T-helper 2 cell treated with Interferon-gamma antibody and Interleukin-4, amounts not matched to agents 100 ng/mL and 5 ng/mL, for 36 hours (primary cell): ENCODE measurements around the gene MAP3K3. TPM values are rescaled to one million over a fixed set of nuclear protein-coding genes. Genes with fewer than 3 reads are reported as not detected.

Experiments
- intact Hi-C: fragments of 100-400 bp; cut with micrococcal nuclease; formaldehyde crosslinking; loops from one replicate; pipeline ENCODE4 v1.15.1; 2023
- total RNA-seq: library from RNA; stranded (reverse); gene quantifications from 2 replicates; pipeline ENCODE4 v1.2.3, GENCODE V29; 2022

The MAP3K3 gene
- 27.1 and 28.5 TPM in 2 replicates for total RNA-seq

- intact Hi-C loops = loop anchor here (1.0 to 5.0 kb wide), 8 partner anchors 22 to 885 kb away; partner anchors contain the start of genes CEP95, DCAF7, DDX42 and DDX5
These were observed at the start of gene MAP3K3 for GRCh38 chr17:63621684-63622573. Gene MAP3K3 (plus strand): TSS chr17:63622417. CDS start chr17:63622760, 343 bp downstream.

GRCh38 chr17:63573634-63574033 lies 48.6 kb upstream of the MAP3K3 start:
- intact Hi-C loops = no loop called here

DNA sequence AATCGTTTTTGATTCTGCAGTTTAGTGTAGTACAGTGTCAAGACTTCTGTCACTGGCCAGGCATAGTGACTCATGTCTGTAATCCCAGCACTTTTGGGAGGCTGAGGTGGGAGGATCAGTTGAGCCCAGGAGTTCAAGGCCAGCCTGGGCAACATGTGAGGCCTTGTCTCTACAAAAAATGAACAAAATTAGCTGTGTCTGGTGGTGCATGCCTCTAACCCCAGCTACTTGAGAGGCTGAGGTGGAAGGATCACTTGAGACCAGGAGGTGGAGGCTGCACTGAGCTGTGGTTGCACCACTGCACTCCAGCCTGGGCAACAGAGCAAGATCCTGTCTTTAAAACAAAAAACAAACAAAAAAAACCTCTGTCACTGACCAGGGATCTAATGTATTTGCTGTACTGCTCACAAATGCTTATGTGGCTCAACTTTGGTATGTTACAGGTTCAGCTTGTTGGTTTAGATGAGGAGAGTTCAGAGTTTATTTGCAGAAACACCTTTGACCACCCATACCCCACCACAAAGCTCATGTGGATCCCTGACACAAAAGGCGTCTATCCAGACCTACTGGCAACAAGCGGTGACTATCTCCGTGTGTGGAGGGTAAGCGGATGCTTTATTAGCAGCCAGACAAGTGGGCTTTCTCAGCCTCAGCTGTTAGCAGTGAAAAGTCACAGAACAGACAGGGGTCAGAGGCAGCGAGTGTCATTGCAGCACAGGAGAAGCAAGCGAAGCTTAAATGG lies 44.0 kb upstream of the MAP3K3 start:
- intact Hi-C loops = no loop called here

GRCh38 chr17:63578769-63579111 lies 43.5 kb upstream of the MAP3K3 start:
- intact Hi-C loops = no loop called here

GRCh38 chr17:63579633-63580032 lies 42.6 kb upstream of the MAP3K3 start:
- intact Hi-C loops = no loop called here

DNA sequence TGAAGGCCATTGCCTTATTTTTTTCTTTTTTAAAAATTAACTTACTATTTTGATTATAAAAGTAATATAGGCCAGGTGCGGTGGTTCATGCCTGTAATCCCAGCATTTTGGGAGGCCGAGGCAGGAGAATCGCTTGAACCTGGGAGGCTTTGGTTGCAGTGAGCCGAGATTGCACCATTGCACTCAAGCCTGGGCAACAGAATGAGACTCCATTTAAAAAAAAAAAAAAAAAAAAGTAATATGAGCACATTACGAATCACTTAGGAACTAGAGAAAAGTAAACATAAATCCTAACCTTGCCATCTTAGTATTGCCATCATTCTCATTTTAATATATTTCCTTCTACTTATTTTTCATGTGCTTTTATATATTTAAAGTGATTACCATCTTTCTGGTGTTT lies 34.4 kb upstream of the MAP3K3 start:
- intact Hi-C loops = no loop called here

GRCh38 chr17:63588797-63589196 lies 33.4 kb upstream of the MAP3K3 start:
- intact Hi-C loops = no loop called here

DNA sequence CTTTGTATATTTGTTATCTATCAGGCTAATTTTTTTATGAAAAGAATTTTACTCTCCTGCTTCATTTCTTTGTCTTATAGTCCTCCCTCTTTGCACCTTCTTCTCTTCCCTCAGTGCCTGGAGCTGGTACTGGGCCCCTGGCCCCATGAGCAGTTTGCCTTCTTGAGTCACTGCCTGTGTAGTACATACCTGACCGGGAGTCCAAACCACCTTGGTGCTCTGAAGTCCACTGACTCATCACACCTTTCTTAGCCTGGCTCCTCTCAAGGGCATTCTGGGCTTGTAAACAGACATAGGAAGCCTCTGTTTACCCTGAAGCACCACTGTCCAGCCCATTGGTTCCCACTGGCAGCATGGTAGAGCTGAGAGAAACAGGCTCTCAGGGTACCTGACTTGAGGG lies 32.6 kb upstream of the MAP3K3 start:
- intact Hi-C loops = no loop called here

DNA sequence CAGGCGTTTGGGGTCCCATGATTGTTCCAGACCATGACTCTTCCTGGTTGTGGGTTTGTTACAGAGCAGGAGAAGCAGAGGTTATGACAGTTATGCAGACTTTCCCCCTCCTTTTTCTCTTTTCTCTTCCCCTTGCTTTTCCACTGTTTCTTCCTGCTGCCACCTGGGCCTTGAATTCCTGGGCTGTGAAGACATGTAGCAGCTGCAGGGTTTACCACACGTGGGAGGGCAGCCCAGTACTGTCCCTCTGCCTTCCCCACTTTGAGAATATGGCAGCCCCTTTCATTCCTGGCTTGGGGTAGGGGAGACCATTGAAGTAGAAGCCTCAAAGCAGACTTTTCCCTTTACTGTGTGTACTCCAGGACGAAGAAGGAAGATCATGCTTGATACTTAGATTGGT lies 29.4 kb upstream of the MAP3K3 start:
- intact Hi-C loops = no loop called here

DNA sequence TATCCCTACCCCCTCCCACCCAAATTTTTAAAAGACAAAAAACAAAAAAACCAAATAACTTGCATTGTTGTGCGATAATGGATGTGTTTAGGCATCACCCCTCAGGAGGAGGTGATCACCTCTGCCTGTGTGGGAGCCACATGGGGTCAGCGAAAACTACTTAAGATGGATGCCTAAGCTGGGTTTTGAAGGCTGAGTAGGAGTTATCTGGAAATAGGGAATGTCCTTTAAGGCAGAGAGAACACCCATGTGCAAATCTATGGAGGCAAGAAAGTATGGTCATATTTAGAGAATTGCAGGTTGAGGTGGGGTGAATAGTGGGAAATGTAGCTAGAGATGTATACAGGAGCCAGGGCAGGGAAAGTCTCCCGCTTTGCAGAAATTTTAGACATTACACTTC lies 27.1 kb upstream of the MAP3K3 start:
- intact Hi-C loops = no loop called here

DNA sequence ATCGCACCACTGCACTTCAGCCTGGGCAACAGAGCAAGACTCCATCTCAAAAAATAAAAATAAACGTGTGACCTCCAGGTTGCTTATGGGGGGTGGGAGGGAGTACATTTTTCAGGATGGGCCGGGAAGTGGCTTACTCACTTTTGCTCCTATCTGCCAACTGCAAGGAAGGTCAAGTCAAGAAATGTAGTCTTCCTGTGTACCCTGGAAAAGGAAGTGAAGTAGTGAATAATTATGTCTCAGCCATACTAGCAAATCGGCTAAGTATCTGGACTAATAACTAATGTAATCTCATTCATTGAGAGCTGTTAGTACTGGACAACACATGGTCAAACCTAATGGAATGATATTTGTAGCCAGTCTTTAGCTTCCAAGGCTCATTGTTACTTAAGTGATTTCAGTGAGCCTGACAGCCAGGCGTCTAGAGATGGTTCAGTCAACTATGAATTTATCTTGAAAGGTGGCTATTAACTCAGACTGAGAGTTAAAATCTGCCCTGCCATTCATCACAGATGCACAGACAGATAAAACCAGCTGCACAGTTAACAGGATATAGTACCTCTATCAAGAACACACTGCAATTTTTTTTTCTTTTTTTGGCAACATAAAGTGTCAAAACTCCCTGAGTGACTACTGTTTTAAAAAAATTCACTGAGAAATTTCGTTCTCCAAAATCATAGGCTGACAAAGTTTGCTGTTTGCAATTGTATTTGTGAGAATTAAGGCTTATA lies 25.2 kb upstream of the MAP3K3 start:
- intact Hi-C loops = no loop called here

GRCh38 chr17:63598281-63598680 lies 23.9 kb upstream of the MAP3K3 start:
- intact Hi-C loops = no loop called here

- intact Hi-C loops = loop anchor here (1.0 kb wide), 2 partner anchors 21 to 50 kb away; partner anchors contain the start of gene MAP3K3
These were observed 21.4 kb upstream of the MAP3K3 start, which contains the start of gene TACO1 for GRCh38 chr17:63600569-63601438. Gene TACO1 (plus strand): TSS chr17:63600895. CDS start chr17:63601084, 189 bp downstream.

GRCh38 chr17:63601439-63602371 lies 20.5 kb upstream of the MAP3K3 start:
- intact Hi-C loops = no loop called here

- intact Hi-C loops = no loop called here
These were observed 12.2 kb upstream of the MAP3K3 start for GRCh38 chr17:63609816-63610573.

DNA sequence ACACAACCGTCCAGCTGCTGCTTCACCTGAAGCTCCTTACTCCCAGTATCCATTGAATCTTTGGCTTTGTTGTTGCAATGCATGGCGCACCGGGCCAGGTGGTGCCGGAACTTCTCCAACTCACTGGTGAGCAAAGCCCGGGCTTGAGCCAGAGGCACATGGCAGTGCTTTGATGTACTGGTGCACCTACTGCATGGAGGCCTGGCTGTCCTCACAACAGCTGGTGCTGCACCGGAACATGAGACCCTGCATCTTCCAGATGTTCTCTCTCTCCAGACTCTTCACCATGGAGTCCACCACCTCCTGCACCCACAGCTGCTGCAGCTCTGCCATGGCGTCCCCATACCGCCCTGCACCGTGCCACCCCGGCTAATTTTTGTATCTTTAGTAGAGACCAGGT lies 11.4 kb upstream of the MAP3K3 start:
- intact Hi-C loops = no loop called here

GRCh38 chr17:63611354-63611753 lies 10.9 kb upstream of the MAP3K3 start:
- intact Hi-C loops = no loop called here

- intact Hi-C loops = loop anchor here (2.0 kb wide), 1 partner anchor 135 kb away; no protein-coding TSS in a partner anchor
These were observed 8.6 kb upstream of the MAP3K3 start for GRCh38 chr17:63613663-63614062.
